Smooth muscle cell of the brain vasculature (primary cell): ENCODE results near the gene RASA4.
"Not testable (repeated sequence)": the region's sequence is repeated elsewhere in the genome, so short reads cannot be mapped to it uniquely, and the experiment has no call there.

Experiments used
- DNase-seq: peaks from one replicate; pipeline ENCODE4 v3.0.0-alpha.2; 2012; ENCODE audit warnings: low read depth, low spot score

Gene RASA4

GRCh38 chr7:102543596-102543995, 73.0 kb downstream of the RASA4 start, which contains the start of gene UPK3BL2:
TSS of gene UPK3BL2 (minus strand) at chr7:102543696. CDS start at chr7:102543636, 60 bp downstream.
- DNase-seq, result not testable (repeated sequence)

DNA sequence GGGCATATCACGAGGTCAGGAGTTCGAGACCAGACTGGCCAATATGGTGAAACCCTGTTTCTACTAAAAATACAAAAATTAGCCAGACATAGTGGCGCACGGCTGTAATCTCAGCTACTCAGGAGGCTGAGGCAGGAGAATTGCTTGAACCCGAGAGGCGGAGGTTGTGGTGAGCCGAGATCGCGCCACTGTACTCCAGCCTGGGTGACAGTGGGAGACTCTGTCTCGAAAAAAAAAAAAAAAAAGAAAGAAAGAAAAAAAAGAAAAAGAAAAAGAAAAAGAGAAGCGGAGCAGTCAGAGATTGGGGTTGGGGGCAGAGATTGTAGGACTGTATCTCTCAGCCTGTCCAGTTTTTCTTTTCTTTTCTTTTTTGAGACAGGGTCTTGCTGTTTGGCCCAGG, 73.8 kb downstream of the RASA4 start:
- DNase-seq, result not testable (repeated sequence)

DNA sequence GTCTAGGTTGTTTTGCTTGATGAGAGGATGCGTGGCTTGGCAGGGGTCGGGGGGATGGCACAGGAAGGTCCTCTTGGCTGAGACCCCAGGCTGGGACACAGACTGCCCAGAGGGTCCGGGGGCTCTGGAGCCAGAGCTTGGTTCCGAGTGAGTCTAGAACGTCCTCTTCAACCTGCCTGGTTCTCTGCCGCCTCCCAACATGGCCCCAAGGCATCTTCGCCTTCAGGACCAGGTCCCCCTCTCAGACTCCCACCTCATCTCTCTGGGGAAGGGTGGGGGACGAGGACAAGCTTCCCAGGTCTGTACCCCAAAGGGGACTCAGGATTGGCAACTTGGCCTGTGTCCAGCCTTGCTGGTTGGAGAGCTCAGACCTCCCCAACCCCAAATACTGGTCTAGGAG, 74.5 kb downstream of the RASA4 start:
- DNase-seq, result not testable (repeated sequence)

DNA sequence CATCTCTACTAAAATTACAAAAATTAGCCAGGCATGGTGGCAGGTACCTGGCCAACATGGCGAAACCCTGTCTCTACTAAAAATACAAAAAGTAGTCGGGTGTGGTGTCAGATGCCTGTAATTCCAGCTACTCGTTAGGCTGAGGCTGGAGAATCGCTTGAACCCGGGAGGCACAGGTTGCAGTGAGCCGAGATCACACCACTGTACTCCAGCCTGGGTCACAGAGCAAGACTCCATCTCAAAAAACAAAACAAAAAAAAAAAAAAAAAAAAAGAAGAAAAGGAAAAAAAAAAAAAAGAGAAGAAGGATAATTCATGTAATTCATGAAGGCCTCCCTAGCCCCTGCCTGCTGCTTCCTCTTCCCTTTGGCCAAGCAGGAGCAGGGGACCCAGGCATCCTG, 76.0 kb downstream of the RASA4 start:
- not testable (repeated sequence) for DNase-seq

GRCh38 chr7:102535062-102535615, 81.4 kb downstream of the RASA4 start:
- not testable (repeated sequence) for DNase-seq

- DNase-seq, result not testable (repeated sequence)
Observed at GRCh38 chr7:102532127-102532526, 84.4 kb downstream of the RASA4 start.

- not testable (repeated sequence) for DNase-seq
Observed at GRCh38 chr7:102531583-102531982, 85.0 kb downstream of the RASA4 start.

GRCh38 chr7:102527822-102528793, 88.4 kb downstream of the RASA4 start:
- DNase-seq, result not testable (repeated sequence)

GRCh38 chr7:102527182-102527581, 89.4 kb downstream of the RASA4 start:
- not testable (repeated sequence) for DNase-seq

GRCh38 chr7:102524803-102525202, 91.8 kb downstream of the RASA4 start:
- DNase-seq, result not testable (repeated sequence)
